Stimulated activated CD4-positive, alpha-beta T cell treated with anti-CD3 and anti-CD28 coated beads, Interleukin-12 subunit alpha, Interleukin-12 subunit beta, amount 100 ng/mL, for 48 hours (primary cell): Measurements from ENCODE around the gene WDR93.
A peak's percentile ranks its signal among the peaks of the same experiment; 100 is the strongest.

Experiments used
- DNase-seq, 3 donors: peaks; one replicate each; pipeline ENCODE4 v3.0.0-alpha.2; 2020; ENCODE audit warnings: low read depth in 2 of 3, low spot score in 1 of 3

Gene WDR93

DNA sequence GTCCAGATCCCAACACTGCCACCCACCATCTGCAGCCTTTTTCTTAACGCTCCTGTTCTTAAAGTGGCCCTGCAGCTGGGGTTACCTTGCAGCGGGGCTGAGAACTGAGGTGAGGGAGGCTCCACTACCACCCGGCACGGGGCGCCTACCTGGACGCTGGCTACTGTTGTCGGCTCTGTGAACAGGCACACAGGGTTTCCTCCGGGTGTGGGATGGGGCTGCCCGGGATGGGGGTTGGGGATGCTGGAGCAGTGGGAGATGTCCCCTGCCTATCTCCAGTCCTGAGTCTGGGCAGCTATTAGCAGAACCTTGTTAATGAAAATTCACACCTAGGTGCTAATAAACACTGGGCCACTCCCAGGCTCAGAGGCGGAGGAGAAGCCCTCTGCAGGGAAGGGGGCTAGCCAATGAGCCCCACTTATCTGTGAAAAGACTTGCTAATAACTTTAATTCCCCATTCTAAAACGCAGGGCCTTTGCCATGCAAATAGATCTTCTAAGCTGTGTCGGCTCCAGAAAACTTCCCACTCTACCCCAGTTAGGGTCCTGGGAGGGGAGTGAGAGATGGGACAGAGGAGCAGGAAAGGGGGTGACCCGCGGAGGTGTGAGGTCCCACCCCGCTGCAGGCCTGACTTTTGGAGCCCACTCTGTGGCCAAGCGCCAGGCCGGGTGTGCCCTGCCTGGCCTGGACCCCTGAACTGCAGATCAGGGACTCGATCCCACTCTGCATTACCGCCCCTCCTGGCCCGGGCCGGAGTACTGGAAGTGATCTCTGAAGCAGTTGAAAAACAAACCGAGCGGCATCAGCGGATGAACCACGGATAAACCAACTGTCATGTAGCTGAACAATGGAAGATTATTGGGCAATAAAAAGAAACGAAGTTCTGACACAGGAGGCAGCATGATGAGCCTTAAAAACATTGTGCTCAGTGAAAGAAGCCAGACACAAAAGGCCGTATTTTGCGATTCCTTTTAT lies 57.4 kb downstream of the WDR93 start:
- no peak for DNase-seq

- DNase-seq, result no peak
These were observed 58.4 kb downstream of the WDR93 start for GRCh38 chr15:89749054-89749453.

GRCh38 chr15:89749526-89749925 lies 58.9 kb downstream of the WDR93 start:
- no peak for DNase-seq

- DNase-seq, result no peak
These were observed 59.4 kb downstream of the WDR93 start for GRCh38 chr15:89749951-89750559.

- peak; percentile 71 to 83 (median 79) for DNase-seq
These were observed 60.2 kb downstream of the WDR93 start, which contains the start of gene MESP1 for GRCh38 chr15:89750560-89751542. Gene MESP1, minus strand, starts transcription at chr15:89751249. Its CDS starts 18 bp downstream, at chr15:89751231.

GRCh38 chr15:89751748-89752147 lies 61.1 kb downstream of the WDR93 start:
- no peak for DNase-seq

DNA sequence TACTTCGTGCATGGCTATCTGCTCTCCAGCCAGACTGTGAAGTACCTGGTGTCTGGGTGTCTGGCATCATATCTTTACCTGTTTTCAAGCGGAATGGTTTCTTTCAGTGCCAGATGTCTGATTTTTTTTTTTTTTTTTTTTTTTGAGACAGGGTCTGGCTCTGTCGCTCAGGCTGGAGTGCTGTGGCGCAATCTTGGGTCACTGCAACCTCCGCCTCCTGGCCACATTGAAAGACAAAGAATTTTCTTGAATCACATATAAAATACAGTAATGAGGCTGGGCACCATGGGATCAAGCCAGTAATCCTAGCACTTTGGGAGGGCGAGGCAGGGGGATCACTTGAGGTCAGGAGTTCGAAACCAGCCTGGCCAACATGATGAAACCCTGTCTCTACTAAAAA lies 63.2 kb downstream of the WDR93 start:
- DNase-seq, result no peak

DNA sequence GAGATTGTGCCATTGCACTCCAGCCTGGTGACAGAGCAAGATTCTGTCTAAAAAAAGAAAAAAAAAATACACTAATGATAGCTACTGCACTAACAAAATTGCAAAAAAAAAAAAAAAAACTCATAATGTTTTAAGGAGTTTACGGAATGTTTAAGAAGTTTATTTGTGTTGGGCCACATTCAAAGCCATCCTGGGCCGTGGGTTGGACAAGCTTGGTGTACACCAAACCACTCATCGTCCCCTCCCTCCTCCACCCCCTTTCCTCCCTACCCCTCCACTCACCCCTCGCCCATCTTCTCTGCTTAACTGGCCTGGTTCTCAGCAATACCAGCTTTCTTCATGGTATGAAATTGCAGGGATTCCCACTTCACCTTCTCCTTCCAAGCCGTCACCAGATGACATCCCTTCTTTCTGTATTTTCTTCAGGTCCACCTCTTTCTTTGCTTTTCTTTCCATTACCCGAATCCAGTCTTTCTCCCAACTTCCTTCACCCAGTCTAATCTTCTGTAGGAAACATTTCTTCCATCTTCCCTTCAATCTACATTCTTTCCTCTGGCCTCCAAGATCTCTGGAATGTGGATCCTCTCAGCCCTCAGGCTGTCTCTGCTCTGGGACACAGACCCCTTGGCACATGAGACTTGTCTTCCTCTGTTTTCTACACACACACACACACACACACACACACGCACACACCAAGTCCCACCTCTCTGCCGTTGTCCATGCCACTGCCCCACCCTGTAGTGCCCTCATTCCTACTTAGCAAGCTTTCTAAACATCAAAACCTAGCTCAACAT lies 63.9 kb downstream of the WDR93 start:
- no peak for DNase-seq

DNA sequence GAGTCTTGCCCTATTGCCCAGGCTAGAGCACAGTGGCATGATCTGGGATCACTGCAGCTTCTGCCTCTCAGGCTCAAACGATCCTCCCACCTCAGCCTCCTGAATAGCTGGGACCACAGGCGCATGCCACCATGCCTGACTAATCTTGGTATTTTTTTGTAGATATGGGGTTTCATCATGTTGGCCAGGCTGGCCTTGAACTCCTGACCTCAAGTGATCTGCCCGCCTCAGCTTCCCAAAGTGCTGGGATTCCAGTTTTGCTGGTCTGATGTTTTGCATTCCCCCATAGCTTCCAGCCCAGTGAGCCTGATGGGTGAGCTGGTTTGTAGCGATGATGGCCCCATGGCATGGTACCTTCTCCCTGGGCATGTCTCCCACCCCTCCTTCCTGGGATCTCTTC lies 65.1 kb downstream of the WDR93 start:
- DNase-seq, result no peak

- no peak for DNase-seq
These were observed 66.3 kb downstream of the WDR93 start for GRCh38 chr15:89756897-89757296.

GRCh38 chr15:89758283-89758682 lies 67.7 kb downstream of the WDR93 start:
- no peak for DNase-seq

DNA sequence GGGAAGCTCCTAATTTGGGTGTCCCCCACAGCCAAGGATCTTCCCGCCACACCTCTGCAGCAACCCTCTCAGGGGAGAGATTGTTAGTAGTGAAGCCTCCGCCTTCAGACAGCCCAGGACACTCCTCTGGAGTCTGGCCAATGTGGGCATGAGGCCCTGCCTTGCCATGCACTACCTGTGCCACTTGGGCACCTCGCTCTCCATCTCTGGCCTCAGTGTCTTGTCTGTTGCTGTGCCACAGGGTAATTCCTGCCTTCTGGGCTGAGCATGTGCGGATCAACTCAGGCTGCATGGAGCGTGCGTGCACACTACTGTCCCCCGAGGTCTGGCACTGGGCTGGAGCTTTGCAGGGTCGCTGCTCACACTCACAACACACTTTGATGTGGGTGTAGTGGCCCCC lies 68.4 kb downstream of the WDR93 start:
- no peak for DNase-seq

DNA sequence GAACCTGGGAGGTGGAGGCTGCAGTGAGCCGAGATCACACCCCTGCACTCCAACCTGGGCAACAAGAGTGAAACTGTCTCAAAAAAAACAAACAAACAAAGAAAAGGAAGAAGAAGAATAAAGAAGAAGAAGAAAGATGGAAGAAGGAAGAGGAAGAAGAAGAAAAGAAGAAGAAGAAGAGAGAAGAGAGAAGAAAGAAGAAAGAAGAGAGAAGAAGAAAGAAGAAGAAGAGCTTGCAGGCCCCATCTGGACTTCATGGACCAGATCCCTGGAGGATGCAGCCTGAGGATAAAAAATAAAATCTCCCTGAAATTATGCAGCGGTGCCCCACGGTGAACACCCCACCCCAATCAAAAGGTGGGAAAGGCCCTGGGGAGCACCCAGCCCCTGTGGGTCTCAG lies 69.2 kb downstream of the WDR93 start:
- DNase-seq, result no peak

DNA sequence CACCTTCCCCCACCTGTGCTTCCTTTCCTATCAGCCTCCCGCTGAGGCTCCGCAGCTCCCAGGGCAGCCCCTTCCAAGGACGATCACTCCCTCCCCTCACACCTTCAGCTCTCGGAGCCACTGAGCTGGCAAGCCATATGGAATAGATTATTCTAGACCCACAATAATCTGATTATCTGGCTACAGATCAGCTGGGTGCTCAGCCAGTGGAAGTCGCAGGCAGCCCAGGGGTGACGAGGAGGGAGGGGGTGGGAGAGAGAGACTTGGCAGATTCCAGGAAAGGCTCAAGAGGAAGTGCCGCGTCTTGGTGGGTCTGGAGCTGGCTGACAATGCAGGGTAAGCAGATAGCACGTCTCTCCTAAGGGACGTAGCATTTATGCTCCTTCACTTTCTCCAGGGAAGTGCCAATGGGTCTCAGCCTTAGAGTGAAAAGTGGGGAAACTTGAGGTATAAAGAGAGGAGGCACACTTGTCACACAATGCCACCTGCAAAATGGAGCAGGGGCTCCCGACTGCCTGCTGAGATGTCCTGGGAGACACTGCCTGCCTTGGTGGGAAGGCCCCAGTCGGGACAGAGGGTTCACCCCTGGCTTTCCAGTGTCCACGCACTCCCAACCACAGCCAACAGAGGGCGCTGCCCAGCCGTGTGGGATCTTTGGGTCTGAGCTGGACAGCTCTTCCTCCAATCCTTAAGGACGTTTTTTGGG lies 69.8 kb downstream of the WDR93 start:
- peak; percentile 45 to 83 (median 55) for DNase-seq

- DNase-seq, result no peak
These were observed 70.6 kb downstream of the WDR93 start for GRCh38 chr15:89761009-89761831.

GRCh38 chr15:89761929-89762328 lies 71.3 kb downstream of the WDR93 start:
- DNase-seq, result no peak

GRCh38 chr15:89765694-89766093 lies 75.1 kb downstream of the WDR93 start:
- no peak for DNase-seq

GRCh38 chr15:89766357-89767311 lies 76.0 kb downstream of the WDR93 start:
- no peak for DNase-seq
